HUES48 (cell line): Measurements from ENCODE around the gene MND1.

Source experiments
- H3K27ac ChIP-seq: one replicate; pipeline ENCODE4 v1.7.0; 2013; ENCODE audit warnings: low read depth, low read length, inconsistent platforms
- H3K27me3 ChIP-seq: 2 replicates; pipeline ENCODE4 v1.6.1; 2013; ENCODE audit warnings: mild to moderate bottlenecking, low read length; ENCODE audit not compliant: control insufficient read depth, insufficient read depth
- H3K36me3 ChIP-seq: 2 replicates; pipeline ENCODE4 v1.6.1; 2013; ENCODE audit warnings: low read length; ENCODE audit not compliant: control insufficient read depth, insufficient read depth
- H3K4me1 ChIP-seq: 2 replicates; pipeline ENCODE4 v1.6.1; 2013; ENCODE audit warnings: mild to moderate bottlenecking, low read length; ENCODE audit not compliant: control insufficient read depth, insufficient read depth
- H3K4me3 ChIP-seq: 2 replicates; pipeline ENCODE4 v1.5.1; 2013; ENCODE audit warnings: mild to moderate bottlenecking, low read depth, low read length
- H3K9ac ChIP-seq: 2 replicates; pipeline ENCODE4 v1.6.1; 2013; ENCODE audit warnings: mild to moderate bottlenecking, low read depth, low read length, moderate library complexity
- H3K9me3 ChIP-seq: 2 replicates; pipeline ENCODE4 v1.6.1; 2013; ENCODE audit warnings: low read length; ENCODE audit not compliant: control insufficient read depth, insufficient read depth

MND1 gene

DNA sequence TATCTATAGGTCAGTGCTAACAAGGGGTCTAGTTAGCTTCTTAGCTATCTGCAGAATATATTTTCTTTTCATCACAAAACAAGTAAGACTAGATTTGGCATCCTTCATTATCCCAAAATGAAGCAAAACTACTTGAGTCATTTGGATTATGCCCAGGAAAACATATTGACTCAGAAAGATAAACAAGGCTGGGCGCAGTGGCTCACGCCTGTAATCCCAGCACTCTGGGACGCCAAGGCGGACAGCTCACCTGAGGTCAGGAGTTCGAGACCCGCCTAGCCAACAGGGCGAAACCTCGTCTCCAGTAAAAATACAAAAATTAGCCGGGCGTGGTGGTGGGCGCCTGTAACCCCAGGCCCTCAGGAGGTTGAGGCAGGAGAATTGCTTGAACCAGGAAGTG lies 18.0 kb upstream of the MND1 start:
- no peaks in the 10 kb centered on the region for H3K4me1 ChIP-seq
- H3K36me3 ChIP-seq, result peaks cover 51% of the 10 kb centered on the region
- H3K27me3 ChIP-seq, result no peaks in the 10 kb centered on the region

DNA sequence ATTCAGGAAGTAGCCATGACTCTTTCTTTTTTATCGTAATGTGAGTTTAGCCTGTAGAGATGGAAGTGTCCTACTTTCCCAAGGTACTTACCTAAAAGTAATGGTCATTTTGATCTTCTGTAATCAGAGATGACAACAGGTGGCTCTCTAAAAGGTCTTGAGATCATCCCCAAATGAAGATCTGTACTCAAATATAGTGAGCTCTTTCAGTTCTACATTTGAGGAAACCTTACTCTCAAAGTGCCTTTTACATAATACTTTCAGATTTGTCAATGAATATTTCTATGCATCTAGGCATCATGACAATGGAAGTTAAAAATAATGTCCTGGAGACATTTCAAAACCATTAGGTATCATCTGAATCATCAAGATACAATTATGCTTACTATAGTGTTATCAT lies 17.2 kb upstream of the MND1 start:
- H3K27me3 ChIP-seq, result no peaks in the 10 kb centered on the region
- no peaks in the 10 kb centered on the region for H3K9me3 ChIP-seq
- no peak overlapping the region for H3K4me3 ChIP-seq
- H3K9ac ChIP-seq, result no peak overlapping the region
- H3K4me1 ChIP-seq, result no peaks in the 10 kb centered on the region
- peaks cover 49% of the 10 kb centered on the region for H3K36me3 ChIP-seq
- no peak overlapping the region for H3K27ac ChIP-seq

More for the DNA sequence above, 18.0 kb upstream of the MND1 start:
- Histone ChIP-seq H3K4me3 (no peak overlapping the region), H3K9ac (no peak overlapping the region), H3K27ac (no peak overlapping the region), H3K9me3 (no peaks in the 10 kb centered on the region)

DNA sequence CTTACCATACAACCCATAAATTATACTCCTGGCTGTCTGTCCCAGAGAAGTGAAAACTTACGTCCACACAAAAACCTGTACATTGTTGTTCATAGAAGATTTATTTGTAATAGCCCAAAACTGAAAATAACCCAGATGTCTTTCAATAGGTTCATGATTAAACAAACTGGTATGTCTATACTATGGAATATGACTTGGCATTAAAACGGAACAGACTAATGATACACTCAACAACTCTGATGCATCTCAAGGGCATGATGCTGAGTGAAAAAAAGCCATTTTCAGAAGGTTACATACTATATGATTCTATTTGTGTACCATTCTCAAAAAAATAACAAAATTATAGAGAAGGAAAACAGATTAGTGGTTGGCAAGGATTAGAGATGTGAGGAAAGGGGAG lies 11.6 kb upstream of the MND1 start:
- H3K4me3 ChIP-seq, result no peak overlapping the region
- no peak overlapping the region for H3K27ac ChIP-seq
- H3K27me3 ChIP-seq, result no peaks in the 10 kb centered on the region
- H3K36me3 ChIP-seq, result peaks cover 25% of the 10 kb centered on the region
- peaks cover 10% of the 10 kb centered on the region for H3K4me1 ChIP-seq
- H3K9me3 ChIP-seq, result no peaks in the 10 kb centered on the region
- no peak overlapping the region for H3K9ac ChIP-seq

DNA sequence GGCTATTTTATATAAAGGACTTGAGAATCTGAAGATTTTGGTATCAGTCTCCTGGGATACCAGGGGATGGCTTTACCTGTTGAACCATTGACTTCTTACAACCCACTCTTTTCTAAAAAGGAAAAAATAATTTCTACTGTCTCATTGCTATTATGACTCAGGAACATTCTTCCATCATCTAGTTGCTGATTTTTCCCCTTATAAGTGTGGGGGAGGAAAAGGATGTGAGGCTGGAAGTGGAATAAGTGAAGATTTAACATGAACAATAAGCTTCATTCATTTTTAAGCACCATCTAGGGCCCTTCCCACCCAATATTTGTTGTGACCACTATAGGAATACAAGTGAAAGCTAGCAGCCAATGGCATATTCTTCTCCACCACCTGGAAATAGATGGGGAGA lies 10.6 kb upstream of the MND1 start:
- H3K36me3 ChIP-seq, result peaks cover 23% of the 10 kb centered on the region
- no peak overlapping the region for H3K9ac ChIP-seq
- no peaks in the 10 kb centered on the region for H3K27me3 ChIP-seq
- no peak overlapping the region for H3K4me3 ChIP-seq
- H3K4me1 ChIP-seq, result peaks cover 10% of the 10 kb centered on the region
- no peaks in the 10 kb centered on the region for H3K9me3 ChIP-seq
- no peak overlapping the region for H3K27ac ChIP-seq

DNA sequence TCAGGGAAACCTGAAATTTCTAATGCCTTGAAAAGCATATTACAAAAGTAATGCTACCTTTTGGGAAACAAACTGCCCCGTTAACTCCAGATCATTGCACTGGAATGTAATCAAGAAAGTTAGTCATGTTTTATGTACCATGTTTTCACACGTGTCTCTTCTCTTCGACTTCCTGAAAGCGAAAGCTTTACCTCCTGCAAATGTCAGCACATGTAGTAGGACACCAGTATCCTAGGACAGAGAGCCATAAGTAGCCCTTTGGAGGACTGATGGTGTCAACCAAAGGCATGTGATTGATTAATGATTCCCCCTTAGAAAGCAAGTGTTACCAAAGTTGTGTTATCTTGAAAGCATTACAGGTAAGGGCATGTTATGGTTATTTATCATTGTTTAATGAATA lies 8.8 kb upstream of the MND1 start:
- Histone ChIP-seq H3K4me1 (peaks cover 10% of the 10 kb centered on the region), H3K4me3 (no peak overlapping the region), H3K9me3 (no peaks in the 10 kb centered on the region), H3K36me3 (peaks cover 9% of the 10 kb centered on the region), H3K27me3 (no peaks in the 10 kb centered on the region), H3K9ac (no peak overlapping the region), H3K27ac (peak overlapping the region; percentile 9)

DNA sequence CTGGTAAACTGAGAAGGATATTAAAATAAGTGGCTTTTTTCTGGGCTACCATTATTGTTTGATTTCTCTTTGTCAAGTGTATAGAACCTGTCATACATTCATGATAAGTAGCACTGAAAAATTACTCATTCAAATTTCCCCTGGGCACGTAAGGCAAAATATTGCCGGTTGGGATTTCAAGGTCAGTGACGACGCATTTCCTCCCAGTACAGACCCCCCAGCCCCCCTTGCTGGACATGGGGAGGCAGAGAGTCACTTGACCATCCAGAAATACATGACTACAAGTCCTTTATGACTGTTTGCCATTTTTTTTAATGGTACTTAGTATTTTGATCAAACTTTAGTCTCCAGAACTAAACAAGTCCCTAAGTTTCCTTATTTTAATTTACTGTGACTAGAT lies 6.8 kb upstream of the MND1 start:
- Histone ChIP-seq H3K9ac (no peak overlapping the region), H3K36me3 (peaks cover 5% of the 10 kb centered on the region; the same call in 1 of the 2 replicates), H3K27ac (no peak overlapping the region), H3K4me1 (peaks cover 10% of the 10 kb centered on the region), H3K4me3 (no peak overlapping the region), H3K9me3 (no peaks in the 10 kb centered on the region), H3K27me3 (no peaks in the 10 kb centered on the region)

DNA sequence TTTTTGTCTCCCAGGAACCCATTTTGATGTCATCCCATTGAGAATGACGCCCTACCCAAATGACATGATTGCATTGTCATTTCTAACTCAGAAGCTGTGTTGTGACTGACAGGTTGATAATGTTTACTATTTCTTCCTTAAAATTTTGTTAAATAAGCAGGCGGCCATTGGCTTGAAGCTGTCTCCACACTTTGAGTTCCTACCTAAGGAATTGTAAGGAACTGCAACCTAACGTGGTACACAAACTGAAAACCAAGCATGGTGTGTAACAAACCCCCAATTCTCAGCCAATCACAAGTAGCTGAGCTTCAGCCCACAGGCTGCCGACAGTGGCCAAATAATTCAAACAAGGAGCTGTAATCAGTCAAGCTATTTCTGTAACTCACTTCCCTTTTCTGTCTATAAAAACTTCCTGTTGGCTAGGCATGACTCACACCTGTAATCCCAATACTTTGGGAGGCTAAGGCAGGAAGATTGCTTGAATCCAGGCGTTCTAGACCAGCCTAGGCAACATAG lies 2.9 kb upstream of the MND1 start:
- H3K27ac ChIP-seq, result no peak overlapping the region
- H3K4me1 ChIP-seq, result peaks cover 17% of the 10 kb centered on the region
- H3K4me3 ChIP-seq, result no peak overlapping the region

DNA sequence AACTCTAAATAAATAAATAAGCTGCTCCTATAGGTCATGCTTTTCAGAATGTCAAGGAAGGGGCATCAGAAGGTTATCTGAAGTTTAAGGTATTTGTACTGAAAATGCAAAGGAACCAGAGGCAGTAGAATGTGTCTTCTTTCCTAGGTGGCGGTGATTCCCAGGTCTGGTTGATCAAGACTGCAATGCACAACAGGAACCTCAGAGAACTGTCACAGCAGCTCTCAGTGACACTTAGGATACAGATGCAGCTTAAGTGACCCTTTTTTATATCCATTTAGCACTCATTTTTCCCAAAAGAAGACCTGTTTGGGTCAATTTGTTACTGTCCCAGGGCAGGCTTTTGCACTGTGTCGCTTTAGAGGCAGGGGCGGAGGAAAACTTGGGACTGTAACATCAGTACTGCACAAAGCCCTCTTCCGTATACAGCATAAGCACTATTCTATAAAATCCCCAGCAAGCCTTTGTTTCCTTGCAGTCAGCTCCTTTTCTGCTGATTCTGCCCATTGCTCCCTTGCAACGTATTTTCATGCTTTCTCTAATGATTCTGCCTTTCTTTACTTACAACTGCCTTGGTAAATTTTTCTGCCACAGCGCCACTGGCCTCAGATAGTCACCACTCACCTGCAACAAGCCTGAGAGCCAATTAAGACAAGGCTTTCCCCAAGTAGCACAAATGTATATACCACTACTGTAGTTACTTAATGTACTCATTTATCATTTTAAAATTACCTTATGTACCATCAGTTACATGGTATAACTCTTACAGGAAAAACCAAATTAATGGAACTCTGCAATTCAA lies 1.5 kb upstream of the MND1 start:
- peaks cover 28% of the 10 kb centered on the region for H3K4me1 ChIP-seq
- H3K36me3 ChIP-seq, result no peaks in the 10 kb centered on the region
- no peak overlapping the region for H3K27ac ChIP-seq
- H3K27me3 ChIP-seq, result no peaks in the 10 kb centered on the region
- no peak overlapping the region for H3K4me3 ChIP-seq
- no peaks in the 10 kb centered on the region for H3K9me3 ChIP-seq
- no peak overlapping the region for H3K9ac ChIP-seq

More for the DNA sequence above, 2.9 kb upstream of the MND1 start:
- Histone ChIP-seq H3K9me3 (no peaks in the 10 kb centered on the region), H3K9ac (no peak overlapping the region), H3K27me3 (no peaks in the 10 kb centered on the region), H3K36me3 (no peaks in the 10 kb centered on the region)

DNA sequence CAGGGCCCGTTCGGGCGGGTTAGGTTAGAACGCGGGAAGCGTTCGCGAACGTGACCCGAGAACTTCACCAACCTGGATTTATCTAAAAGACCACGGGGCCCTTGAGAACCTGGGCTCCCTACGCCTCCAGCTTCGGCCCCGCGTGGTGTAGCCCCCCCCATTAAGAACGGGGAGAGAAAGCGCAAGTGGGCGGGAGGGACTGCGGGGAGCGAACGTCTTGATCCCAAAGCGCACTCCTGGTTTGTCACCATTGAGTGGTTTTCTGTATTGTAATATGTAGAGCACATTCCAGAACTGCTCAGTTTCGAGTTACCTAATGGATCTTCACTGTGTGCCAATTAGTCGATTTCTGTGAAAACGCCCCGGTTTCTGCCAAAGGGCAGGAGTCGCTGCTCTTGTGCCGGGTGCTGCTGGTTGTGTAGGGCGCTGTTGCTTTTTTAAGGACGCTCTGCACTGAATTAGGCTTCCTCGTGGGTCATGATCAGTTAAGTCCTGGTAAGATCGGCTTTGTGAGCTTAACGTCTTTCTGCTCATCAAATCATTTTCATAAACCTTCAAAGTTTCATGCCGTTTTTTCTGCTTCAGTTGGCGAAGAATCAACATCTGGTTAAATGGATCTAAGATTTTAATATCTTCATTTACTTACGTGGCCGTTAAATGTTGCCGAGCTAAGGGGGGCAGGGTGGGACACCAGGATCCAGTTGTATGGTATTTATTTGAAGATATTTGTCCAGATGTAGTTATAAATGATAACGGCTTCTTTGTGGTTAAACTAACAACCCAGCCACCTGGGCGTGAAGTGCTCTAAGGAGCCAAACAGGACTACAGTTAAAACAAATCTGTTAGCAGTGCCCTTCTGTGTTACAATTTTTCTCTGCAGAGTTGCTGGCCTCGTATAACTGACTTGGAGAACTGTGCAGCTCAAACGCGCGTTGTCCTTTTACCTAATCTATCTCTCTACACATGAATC lies 809 bp downstream of the MND1 start:
- H3K4me3 ChIP-seq, result peak overlapping the region; percentile 87
- peaks cover 4% of the 10 kb centered on the region for H3K36me3 ChIP-seq
- H3K9ac ChIP-seq, result peak overlapping the region; percentile 96
- H3K27ac ChIP-seq, result peak overlapping the region; percentile 97
- no peaks in the 10 kb centered on the region for H3K9me3 ChIP-seq
- peaks cover 28% of the 10 kb centered on the region for H3K4me1 ChIP-seq
- H3K27me3 ChIP-seq, result no peaks in the 10 kb centered on the region

DNA sequence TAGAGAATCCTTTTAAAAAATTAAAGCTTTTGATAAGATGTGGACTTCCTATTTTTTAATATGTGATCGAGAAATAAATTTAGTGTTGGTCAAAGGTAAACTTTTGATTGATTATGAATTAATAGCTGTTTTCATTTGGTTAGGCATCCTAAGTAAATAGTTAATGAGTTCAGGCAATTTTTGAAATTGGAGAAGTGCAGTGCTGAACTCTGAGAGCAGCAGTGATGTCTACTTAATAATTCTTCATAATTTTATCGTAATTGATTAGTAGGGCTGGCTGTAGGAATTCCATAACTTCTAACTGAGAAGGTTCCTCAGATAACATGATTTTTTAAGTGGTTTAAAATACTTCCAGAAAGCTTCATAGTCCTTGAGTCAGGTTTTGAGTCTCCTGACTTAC lies 1.5 kb downstream of the MND1 start:
- H3K4me1 ChIP-seq, result peaks cover 28% of the 10 kb centered on the region
- H3K27ac ChIP-seq, result no peak overlapping the region
- H3K9ac ChIP-seq, result no peak overlapping the region; the same call in 1 of the 2 replicates

More for the DNA sequence above, 1.5 kb downstream of the MND1 start:
- Histone ChIP-seq H3K4me3 (peak overlapping the region; percentile 87), H3K9me3 (no peaks in the 10 kb centered on the region), H3K27me3 (no peaks in the 10 kb centered on the region), H3K36me3 (peaks cover 12% of the 10 kb centered on the region)
